Measurements from ENCODE around the gene KDM7A.

KDM7A gene

GRCh38 chr7:140053812-140054539 is 122.8 kb downstream of the KDM7A start:
- no peak for DNase-seq

GRCh38 chr7:140051820-140052219 is 125.0 kb downstream of the KDM7A start:
- DNase-seq: no peak

GRCh38 chr7:140050100-140050499 is 126.7 kb downstream of the KDM7A start:
- DNase-seq: no peak

- peak in 2 of 3 experiments; percentile 44 to 84 for DNase-seq
Measured at GRCh38 chr7:140049339-140050024, 127.3 kb downstream of the KDM7A start.

GRCh38 chr7:140048989-140049338 is 127.8 kb downstream of the KDM7A start:
- DNase-seq: no peak

GRCh38 chr7:140048138-140048537 is 128.6 kb downstream of the KDM7A start:
- DNase-seq: no peak

- no peak for DNase-seq
Measured at GRCh38 chr7:140047197-140047596, 129.6 kb downstream of the KDM7A start.

GRCh38 chr7:140045697-140046096 is 131.1 kb downstream of the KDM7A start:
- DNase-seq: no peak

- no peak for DNase-seq
Measured at GRCh38 chr7:140044251-140044650, 132.5 kb downstream of the KDM7A start.

- no peak for DNase-seq
Measured at GRCh38 chr7:140042386-140042670, 134.5 kb downstream of the KDM7A start.

- no peak for DNase-seq
Measured at GRCh38 chr7:140041659-140042385, 135.0 kb downstream of the KDM7A start.

- DNase-seq: no peak
Measured at GRCh38 chr7:140039896-140040295, 136.9 kb downstream of the KDM7A start.

GRCh38 chr7:140039066-140039465 is 137.7 kb downstream of the KDM7A start:
- DNase-seq: no peak

- peak in 1 of 3 experiments; percentile 44 for DNase-seq
Measured at GRCh38 chr7:140036224-140036962, 140.4 kb downstream of the KDM7A start.

- no peak for DNase-seq
Measured at GRCh38 chr7:140035400-140036223, 141.2 kb downstream of the KDM7A start.
